HUDEP-2 (cell line): Measurements from ENCODE around the gene CASZ1.

ENCODE experiments used
- DNase-seq, 76 experiments: peaks; one replicate each; lab custom pipeline; 2025; ENCODE audit not compliant: unreplicated experiment in 76 of 76; lab: John Stamatoyannopoulos, UW

The CASZ1 gene

DNA sequence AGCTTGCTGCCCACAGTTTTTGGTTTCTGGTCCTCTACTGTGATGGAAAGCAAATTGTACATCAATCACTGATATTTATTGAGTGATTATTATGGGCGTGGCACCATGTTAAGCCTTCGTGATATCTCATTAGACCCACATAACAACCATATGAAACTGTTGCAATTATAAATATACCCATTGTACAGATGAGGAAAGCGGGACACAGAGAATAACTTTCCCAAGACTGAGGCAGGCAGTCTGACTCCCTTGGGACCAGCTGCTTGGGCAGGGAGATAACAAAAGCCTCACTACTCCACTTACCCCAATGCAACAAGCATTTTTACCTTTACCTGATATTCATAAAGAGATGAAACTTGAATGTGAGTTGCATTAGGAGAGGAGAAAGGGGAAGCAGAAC is 4.3 kb upstream of the CASZ1 start:
- no peak for DNase-seq

DNA sequence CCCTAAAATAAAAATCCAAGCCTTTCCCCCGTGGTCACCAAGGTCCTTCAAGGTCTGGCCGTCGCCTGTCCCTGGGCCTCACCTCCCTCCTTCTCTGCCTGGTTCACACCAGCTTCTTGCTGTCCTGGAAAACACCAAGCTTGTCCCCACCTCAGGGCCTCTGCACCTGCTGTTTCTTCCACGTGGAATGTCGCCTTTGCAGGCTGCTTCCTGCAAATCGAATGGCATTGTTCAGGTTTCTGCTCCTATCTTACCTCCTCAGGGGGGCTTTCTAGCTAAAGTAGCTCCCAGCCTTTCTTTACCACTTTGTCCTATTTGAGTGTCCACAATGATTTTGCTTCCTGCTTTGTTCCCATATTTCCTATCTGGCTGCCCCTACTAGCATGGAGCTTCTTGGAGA is 3.3 kb upstream of the CASZ1 start:
- no peak for DNase-seq

DNA sequence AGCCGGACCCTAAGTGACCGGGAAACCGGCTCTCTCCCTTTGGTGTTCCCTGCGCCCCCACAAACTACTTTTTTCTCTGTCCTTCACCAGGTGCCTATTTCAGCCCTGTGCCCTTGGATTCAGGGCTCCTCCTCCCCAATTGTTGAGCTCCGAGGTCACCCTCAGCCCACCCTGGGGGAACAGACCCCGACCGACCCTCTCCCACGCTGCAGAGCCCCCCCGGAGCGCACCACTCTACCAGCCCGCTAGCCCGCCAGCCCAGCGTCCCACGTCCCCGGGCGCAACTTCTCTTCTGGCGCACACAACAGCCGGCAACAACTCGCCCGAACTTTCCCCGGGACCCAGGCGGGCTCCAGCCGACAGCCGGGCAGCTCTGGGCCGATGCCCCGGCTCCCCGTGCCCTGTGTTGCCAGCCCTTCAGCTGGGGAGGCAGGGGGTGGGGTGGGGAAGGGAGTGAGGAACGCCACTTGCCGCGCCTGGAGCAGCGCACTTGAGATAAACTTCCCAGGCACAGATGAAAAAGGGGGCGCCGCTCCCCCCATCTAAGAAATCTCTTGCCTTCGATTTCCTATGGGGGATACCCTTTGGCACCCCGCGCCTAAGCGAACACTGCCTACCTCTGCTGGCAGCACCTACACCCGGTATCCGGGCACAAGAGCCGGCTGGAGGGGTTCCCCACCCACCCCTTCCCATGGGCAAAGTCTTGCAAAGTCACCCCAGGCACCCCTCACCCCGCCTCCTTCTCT is 997 bp downstream of the CASZ1 start:
- DNase-seq: no peak

DNA sequence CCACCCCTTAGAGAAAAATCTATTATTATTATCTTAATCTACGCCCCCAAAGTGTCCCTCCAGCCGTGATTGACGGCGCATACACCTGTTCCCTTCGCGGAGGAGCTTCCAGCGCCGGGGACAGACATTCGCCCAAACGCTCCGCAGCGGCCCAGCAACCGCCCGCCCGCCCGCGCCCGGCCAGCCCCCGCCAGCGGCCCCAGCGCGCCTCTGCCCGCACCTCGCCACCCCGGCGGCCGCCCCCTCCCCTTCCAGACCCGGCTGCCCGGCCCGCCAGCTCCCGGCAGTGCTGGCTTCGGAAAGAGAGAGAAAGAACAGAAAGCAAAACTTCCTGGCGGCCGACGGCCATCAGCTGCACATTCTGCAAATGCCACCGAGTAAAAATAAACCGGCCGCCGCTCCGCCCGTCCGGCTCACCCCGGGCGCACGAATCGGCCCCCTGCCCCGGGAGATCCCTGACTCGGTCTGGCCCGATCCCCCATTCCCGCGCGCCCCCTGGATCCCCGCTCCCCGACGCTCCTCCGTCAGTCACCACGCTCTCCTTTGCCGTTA is 1.6 kb downstream of the CASZ1 start:
- no peak for DNase-seq

DNA sequence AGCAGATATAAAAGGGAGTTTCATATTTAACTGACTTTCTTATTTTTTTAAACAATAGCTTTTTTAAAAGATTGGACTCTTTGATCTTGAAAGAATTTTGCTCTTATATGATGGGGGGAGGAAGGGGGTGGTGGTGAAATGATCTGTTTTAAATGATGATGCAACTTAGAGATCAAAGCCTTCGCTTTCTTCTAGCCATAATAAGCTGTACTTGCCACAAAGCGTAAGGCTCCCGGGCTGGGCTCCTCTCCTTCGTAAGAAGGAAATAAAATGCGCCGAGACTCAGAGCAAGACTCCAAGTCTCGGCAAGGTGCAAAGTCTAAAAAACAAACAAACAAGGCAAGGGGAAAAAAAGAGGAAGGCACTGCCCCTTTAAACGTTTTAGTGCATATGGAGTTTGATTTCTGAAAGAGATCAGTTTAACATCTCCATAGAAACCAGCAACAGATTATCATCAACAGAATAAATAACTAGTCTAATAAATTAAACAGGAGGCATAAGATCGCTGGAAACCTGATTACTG is 3.3 kb downstream of the CASZ1 start:
- DNase-seq: no peak

DNA sequence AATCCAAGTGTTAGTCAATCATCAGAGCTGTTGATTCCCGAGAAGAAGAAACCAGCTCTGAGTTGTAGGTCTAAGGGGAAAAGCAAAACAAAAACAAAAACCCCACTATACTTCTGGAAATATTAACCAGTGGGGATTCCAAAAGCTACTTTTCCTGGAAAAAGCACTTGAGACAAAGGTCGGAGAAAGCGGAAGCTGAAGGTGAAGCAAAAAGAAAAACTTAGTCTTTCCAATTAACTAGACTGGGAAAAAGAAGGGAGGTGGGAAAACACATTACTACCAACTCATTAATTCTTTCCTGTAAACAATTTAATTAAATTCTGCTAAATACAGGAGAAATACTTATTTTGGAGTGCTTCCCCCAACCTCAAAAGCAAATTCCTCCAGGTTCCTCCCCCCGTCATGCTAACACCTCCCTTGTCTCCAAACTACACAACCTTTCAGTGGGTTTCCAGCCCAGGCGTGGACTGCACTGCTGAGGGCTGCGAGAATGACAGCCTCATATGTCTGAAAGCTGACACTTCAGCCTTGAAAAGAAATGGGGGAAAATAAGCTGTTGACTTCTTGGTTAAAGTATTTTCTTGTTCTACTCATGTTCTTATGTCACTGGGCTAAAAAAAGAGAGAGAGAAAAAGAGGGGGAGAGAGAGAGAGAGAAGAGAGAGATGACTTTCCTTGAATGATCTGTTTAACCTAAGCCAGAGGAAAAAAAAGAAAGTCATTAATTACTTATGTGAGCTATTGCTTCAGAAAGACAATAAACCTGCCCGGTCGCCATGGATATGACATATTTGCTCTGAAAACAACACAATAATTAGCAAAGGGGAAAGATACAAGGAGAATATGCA is 5.1 kb downstream of the CASZ1 start:
- no peak for DNase-seq

DNA sequence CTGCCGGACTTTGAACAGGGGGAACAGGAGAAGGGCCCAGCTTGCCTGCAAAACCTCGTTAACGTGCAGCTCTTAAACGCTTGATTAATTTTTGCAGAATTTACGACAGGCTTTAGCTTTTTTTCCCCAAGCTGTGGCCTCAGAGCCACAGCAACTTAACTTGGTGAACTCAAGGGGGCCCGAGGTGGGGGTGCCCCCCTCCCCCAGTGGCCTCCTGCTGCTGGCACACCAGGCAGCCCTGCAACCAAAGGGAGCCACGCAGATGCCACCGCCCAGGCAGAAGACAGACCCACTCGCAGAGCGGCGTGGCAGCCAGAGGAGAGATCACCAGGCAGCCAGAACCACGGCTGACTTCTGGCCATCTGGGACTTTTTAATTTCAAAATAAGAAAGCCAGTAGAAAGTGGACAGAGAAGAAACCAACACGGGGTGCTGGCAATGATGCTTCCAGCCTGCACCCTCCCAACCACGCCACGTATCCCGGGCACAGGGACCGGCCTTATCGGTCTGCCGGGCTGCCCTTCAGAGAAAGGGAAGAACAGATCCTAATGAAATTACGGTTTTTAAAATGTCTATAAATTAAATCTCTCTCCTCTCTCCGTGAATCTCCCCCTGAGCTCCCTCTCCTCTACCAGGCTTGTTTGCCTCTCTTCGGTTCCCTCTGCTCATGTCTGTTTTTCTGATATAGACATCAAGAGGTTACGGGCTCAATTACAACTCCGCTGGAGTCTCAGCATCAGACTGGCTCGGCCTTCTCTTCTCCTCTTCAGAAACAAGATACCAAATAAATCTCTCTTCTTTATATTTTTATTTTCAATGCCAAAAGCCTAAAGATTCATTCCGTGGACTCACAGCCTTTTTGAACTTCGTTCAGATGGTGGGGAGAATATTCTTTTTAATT is 6.4 kb downstream of the CASZ1 start:
- no peak for DNase-seq

DNA sequence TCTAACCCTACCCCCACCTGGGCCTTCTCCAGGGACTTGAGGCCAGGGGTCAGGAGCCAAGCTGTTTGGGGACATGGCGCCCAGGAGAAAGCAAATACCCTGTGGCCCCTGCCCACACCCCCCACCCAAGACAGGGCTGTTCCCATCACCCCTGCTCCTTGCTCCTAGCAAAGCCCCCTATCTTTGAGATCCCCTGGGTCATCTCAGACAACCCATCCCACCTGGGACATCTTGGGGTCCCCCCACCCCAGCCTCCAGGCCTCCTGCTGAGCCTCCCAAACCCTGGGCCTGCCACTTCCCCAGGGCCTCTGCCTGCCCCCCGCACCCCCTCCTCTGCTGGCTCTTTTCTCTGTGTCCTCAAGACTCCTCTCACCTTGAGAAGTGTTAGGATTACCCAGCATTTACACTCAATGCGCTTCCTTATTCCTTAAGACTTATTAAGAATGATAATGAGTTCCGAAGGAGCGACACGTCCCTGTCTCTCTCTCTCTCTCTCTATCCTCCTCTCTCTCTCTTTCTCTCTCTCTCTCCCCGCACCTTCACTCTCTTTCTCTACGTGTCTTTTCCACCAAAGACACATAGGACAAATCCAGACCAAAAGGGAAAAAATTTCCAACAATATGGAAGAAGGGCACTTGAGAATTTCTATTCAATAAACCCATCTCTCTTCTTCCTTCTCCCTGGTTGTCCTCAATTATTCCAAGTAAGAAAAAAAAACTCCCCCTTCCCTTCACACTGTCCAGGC is 7.2 kb downstream of the CASZ1 start:
- DNase-seq: no peak

DNA sequence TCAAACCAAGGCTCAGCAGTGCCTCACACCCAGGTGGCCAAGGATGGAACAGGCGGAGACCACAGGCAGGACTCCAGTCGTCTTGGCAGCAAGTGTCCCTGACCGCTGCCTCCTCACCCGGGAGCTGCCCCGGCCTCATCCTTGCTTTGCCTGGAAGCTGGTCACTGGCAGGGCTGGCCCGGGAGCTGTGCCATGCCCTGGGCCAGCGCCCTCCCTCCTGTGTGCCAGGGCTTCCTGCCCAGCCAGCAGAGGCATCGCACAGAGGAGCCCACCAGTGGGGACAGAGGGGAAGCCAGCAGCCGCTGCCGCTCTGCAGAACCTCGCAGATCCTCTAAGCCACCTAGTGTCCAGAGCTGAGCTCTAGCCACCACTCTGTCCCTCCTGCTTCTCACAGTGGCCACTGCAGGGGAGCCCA is 7.8 kb downstream of the CASZ1 start:
- DNase-seq: no peak

DNA sequence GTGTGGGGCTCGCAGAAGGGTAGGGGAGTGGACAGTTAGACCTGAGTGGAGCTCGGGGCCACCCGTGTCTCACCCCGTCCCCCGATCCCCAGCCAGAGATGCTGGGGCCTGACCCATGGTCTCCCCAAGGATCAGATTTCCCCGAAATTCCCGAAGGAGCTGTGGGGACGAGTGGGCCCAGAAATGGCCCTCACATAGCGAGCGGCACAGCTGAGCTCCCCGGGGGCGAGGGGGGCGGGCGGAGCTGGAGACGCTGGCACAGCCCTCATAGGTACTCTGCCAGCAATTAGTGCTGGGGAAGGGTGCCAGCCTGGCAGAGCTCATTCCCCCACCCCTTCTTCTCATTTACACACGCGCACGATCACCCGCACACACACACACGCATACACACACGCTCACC is 9.2 kb downstream of the CASZ1 start:
- no peak for DNase-seq

DNA sequence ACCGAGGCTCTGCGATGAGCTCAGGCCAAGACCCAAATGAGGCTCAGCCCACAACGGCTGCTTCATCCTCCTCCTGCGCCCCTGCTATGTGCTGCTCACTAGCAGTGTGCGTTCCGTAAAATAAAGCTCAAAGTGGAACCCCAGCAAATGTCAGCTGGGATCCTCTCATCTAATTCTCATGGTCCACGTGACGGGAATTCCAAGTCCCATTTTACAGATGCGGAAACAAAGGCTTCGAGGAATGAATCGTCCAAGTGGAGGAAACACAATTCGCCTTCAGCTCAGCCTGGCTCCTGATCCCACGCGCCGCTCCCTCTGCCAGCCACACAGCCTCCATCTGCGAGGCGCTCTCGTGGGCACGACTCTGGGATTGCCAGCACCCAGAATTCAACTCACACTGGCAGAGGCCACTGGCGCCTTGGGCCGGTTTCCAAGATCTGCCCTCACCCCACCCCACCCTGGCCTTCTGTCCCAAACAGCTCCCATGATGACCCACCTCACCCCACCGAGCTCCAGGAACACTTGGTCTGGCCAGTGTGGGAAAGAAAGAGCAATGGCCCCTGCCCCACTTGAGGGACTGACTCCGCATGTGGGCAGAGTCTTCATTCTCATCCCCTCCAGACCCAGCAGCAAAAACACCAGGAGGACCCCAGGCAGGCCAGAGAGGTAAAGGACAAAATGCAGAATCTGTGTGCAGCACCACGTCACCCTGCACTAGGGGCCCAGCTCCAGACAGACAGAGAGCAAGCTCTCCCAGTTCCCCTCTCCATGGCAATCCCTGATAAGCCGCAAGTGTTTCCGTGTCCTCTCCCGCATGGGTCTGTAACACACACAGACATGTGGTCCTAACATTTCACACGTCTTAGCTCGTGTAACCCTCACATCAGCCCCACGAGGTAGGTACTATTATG is 10.5 kb downstream of the CASZ1 start:
- no peak for DNase-seq

DNA sequence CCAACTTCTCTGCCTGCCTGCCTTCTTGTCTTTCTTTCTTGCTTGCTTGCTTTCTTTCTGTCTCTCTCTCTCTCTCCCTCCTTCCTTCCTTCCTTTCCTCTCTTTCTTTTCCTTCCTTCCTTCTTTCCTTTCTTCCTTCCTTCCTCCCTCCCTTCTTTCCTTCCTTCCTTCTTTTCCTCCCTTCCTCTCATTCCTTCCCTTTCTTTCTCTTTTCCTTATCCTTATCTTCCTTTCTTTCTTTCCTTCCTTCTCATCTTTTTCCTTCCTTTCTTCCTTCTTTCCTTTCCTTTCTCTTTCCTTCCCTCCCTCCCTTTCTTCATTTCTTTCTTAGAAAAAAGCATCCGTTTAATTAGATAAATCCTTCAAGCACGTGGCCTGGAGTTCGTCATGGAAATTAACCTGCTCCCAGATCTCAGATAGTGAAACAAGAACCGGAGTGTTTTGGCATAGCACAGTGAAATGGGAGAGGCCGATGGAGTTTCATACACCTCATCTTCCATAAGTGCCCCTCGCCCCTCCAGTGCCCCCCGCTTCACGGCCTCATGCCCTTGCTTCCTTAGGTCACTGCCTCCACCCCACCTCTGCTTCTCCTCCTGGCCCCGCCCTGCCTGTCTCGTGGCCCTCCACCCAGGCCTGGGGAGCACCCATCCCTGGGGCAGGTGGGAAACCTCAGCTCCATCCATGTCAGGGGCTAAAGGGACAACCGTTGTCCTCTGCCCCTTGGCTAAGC is 11.3 kb downstream of the CASZ1 start:
- no peak for DNase-seq

DNA sequence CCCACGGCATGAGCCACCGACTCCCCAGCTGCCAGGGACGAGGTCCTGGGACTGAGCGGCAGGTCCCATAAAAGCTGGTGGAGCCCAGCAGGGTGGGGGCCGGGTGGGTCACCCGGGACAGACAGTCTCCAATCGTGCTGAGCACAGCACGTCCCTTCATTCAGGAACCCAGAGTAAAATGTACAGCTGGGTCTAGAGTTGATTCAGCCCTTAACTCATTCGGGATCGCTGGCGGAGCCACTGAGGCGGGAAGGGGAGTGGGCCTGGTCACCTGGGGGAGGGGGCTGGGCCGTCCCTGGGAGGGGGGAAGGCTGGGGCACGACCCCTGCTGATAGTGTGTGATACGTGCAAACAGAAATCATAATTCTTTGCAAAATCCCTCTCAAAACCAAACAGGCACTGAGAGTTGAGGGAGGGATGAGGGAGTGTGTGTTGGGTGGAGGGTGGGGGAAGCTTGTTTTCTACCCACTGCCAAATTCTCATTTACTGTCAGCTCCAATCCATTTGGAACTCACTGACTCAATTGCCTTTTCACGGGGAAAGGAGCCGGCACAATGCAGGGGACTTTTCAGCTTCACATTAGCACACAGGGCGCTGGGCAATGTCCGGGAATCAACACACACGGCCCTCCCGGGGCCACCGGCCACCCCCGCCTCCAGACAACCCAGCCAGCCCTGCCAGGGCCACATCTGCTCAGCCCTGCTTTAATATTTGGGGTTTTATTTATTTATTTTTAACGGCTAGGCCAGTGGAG is 13.8 kb downstream of the CASZ1 start:
- DNase-seq: no peak

DNA sequence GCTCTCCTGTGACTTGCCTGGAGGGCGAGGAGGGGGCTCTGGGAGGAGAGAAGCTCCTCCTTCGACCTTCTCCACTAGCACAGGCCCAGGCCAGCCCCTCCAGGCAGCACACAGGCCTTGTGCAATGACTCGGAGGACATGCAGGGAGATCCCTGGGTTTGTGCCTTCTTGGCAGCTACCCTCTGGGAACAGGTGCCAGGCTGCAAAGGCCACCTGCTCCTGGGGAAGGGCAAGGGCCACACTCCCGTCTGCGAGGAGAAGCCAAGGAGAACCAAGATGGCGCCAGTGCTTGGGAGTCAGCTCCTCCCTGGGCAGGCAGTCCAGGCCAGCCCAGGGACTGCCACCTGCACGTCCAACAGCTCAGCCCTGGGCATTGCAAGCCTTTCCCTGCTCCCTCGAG is 15.3 kb downstream of the CASZ1 start:
- no peak for DNase-seq

DNA sequence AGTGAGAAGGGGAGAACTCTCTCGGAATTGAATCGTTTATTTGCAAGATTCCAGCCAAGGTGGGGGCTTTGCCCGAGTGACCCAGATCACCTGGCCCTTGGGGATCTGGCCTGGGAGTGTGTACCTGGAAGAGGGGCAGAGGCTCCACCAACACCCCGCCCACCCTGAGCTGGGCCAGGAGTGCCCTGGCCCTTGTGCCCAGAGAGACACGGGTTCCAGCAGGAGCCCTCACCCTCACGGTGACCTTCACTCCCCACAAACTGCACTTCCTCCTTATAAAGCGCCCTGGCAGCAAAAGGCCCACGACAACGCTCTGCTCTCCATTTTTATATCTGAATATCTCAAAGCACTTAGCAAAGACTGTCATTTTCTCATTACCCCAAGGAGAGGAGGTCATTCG is 16.6 kb downstream of the CASZ1 start:
- no peak for DNase-seq

DNA sequence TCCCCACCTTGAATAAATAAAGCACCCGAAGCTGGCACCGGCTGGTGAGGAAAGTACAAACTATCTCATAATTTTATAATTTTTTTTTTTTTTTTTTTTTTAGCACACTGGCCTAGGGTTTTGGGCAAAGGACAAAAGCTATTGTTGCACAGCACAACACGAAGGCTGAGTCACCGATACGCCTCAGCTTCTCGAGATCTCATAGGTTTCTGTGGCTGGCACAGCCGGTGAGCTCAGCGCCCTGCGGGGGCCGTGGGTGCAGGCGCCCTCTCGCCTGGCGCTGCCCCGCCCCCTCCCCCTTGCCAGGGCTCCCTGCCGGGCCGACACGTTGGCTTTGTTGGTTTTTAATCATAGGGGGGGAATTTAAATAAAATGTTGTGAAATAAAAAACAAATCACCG is 17.2 kb downstream of the CASZ1 start:
- no peak for DNase-seq

DNA sequence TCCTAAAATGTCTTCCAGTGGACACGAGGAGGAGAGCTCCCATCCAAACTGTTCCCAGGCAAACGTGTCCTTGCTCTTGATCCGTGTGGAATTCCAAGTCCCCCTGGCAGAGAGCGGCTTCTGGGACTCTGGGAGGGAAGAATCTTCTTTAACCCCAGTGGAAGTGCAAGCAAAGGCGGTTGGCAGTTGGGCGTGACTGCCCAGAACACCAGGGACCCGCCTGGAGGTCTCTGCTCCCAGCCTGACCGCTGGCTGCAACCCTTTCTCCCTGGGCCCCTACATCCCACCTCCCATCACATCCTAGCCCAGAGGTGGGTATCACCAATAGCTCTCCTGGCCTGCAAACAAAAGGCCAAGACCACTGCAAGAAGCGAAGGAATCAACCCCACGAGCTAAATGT is 17.8 kb downstream of the CASZ1 start:
- DNase-seq: no peak
